RCC 7860 (cell line): Measurements from ENCODE around the gene PALLD.
A peak's percentile ranks its signal among the peaks of the same experiment; 100 is the strongest.

ENCODE experiments used
- DNase-seq: peaks from one replicate; pipeline ENCODE4 v3.0.0-alpha.2; 2015; ENCODE audit warnings: low spot score
- FAIRE-seq: peaks from 2 replicates; lab custom pipeline; 2012; peaks lifted over from hg19 to GRCh38; lab: Jason Lieb, UNC

The PALLD gene

DNA sequence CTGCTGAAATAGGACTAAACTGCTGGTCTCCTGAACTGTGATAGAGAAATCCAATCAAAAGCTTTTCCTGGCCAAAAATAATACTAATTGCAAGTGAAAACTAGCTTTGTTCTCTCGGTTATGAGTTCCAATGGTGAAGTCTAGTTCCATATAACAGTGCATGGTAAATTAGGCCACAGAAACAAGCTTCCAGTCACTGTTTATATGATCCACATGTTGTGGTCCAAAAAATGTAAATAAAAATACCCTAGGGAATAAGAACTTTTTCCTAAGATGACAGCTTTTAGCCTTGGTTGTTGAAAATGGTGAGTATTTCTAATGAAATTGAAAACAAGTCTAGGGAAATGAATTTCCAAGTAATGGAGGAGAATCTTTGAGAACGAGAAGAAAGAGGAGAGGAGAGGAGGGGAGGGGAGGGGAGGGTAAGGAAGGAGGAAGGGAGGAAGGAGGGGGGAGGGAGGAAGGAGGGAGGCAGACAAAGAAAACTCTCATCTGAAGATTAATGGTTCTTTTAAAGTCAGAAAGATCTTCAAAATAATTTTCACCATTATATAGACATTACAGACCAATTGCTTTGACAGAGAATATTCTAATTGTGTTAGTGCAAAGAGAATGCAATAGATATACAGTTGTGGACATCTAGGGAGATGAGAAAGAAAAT is 26.1 kb downstream of the PALLD start:
- DNase-seq (no peak), FAIRE-seq (no peak)

DNA sequence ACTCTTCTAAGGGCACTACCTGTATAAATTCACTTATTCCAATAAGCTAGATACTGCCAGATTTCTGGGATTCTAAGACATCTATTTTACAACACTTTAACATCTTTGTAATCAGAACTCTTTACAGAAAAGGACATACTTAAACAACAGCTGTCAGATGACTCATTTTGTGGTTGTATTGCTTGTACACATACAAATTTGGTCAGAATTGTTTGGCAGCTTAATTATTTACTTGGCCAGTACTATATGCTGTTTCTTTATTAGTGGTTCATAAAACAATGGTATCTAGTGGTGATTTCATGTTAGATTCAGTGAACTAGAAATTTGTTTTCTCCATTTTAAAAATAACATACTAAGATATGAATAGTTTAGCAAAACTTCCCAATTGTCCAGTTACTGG is 27.2 kb downstream of the PALLD start:
- DNase-seq = peak; percentile 53
- peak; percentile 27 for FAIRE-seq

DNA sequence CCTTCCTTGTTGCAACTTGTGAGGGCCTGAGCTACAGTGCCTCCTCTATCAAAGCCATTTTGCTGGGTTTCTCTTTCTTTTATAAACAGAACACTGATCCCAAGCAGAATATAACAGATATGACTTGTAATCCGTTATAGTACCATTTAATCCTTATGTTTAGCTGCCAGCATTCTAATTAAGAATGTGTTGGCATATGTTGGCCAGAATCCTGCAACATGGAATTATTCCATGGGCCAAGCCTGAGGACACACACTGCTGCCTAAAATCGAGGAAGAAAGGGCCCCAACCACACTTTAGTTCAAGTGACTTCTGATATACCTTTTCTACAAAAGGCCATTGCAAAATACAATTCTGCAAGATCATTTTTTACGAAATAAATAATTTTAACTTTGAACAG is 28.0 kb downstream of the PALLD start:
- no peak for DNase-seq
- FAIRE-seq = no peak

DNA sequence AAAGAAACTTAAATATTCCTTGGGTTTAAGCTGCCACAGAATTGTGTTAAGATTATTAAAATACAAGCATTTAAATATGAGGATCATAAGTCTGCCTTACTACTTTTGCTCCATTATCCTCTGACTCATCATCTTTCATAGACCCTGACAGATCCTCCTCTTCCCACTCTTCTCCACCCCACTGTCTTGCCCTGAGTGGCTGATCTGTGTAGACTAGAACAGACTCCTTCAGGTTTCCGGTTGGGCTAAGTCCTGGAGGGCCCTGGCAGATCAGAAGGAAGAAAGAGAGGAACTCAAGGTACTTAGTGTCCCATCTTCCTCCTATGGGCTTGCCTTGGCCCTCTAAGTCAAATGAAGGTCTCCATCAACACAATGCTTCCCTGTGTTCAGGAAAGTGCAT is 30.7 kb downstream of the PALLD start:
- DNase-seq (peak; percentile 52), FAIRE-seq (no peak)

DNA sequence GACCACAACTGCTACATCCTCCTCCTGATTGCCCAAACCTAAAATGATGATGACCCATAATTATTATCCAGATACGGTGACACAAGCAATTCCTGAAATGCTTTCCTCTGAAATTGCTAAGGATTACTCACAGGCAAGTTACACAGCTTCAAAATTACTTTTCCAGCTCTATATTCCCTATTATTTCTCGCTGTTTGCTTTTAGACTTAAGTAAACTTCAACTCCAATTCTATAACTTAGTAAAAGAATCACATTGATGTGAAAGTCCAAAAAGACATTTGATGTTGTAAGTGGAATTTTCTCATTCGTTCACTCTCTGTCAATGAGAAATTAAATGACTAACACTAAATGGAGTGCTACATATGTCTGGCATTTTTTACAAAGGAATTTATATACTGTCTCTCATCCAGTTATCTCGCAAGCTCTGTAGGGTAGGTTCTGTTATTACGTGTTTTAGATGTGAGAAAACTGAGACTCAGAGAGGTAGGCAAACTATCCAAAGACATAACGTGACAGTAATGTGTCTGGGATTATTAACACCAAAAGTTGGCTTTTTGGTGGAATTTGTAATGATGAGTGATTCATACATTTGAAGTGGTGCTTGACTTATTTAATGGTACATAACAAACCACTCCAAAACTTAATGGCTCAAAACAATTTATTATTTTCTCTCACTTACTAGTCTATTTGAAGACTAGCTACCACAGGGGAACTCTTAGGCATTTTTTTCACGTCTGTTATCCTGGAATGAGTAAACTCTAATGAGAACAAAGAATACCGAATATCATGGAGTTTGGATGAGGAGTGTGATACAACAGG is 31.5 kb downstream of the PALLD start:
- FAIRE-seq = peak; percentile 87
- peak; percentile 92 for DNase-seq

DNA sequence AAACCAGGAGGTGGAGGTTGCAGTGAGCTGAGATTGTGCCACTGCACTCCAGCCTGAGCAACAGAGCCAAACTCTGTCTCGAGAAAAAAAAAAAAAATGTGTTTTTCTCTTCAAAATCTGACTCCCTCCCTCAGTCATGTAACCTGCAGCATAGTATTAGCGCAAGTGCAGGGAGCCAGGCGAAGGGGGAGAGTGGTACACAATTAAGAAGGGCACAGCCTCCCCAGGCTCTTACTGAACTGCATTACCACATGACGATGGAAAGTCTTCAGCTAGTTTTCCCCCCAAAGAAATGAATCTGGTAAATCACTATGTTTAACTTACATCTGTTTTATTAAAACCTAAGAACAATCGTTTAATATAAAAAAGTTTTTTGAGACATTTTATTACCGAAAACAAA is 32.4 kb downstream of the PALLD start:
- DNase-seq (no peak), FAIRE-seq (no peak)

DNA sequence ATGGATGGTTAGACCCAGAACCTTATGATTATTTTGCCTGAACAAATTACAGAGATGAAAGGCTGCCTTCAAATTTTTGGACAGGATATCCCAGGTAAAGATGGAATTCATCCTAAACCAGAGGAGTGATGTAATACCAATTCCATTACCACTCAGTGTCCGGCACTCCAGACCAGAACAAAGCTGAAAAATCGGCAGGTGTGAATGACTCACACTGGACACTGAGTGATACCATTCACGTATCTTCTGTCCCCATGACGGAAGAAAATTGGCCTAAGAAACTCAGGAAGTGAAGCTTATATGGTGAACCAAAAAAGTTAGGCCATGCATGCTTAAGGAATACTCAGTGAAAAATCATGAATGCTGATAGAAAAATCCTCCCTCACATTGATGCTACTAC is 34.5 kb downstream of the PALLD start:
- DNase-seq (no peak), FAIRE-seq (no peak)

DNA sequence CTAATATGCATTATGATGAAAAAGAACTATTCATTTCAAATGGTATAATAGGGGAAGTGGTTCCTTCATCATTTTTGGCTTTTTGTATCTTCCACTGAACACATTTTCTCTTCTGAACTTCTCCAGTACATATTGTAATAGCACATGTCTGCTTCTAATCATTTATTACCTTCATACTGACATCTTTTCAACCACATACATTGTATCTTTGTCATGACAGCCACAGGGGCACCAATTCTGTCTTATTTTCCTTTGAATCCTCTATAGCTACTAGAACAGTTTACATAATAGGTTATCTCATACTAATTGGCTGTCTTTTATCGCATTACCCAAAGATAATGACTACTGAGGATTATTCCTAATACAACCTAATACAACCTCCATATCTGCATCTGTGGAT is 37.7 kb downstream of the PALLD start:
- FAIRE-seq = no peak
- no peak for DNase-seq

DNA sequence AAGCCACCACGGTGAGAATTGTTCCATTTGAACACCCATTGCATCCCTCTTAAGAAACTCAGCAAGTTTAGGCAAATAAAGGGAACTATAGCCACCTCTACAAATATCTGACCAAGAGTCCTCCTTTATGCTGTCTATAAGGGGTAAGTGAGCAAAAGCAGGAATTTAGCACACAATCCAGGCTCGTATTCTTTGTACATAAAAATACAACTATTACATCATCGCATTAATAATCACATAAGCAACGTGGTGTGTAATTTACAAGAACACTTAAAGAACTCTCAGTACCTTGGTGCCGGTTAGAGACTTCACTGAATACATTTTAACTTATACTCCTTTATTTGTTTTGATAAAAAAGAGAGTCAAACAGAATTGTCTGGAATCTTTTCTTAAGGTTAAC is 38.8 kb downstream of the PALLD start:
- DNase-seq = no peak
- FAIRE-seq = no peak

DNA sequence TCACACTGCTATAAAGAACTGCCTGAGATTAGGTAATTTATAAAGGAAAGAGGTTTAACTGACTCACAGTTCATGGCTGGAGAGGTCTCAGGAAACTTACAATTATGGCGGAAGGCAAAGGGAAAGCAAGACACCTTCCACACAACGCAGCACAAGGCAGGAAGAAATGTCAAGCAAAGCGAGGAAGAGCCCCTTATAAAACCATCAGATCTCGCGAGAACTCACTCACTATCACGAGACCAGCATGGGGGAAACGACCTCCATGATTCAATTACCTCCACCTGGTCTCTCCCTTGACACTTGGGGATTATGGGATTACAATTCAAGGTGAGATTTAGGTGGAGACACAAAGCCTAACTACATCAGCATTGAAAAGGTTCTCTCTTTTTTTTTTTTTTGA is 39.6 kb downstream of the PALLD start:
- FAIRE-seq = no peak
- no peak for DNase-seq

DNA sequence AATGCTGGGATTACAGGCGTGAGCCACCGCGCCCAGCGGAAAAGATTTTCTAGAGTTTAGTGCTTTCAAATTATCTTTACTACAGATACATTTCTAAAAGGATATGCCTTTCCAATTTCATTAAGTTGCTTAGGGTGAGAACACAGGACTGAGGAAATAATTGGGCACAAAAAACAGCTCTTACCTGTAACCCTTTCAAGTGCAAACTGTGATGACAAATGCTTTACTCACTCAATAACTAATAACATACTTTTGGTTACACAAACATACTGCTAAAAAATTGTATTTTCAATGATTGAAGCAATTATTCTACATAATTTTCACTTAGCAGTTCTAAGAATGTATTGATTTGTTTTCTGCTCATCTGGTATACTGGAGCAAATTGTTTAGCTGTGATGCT is 40.2 kb downstream of the PALLD start:
- no peak for FAIRE-seq
- DNase-seq = no peak

DNA sequence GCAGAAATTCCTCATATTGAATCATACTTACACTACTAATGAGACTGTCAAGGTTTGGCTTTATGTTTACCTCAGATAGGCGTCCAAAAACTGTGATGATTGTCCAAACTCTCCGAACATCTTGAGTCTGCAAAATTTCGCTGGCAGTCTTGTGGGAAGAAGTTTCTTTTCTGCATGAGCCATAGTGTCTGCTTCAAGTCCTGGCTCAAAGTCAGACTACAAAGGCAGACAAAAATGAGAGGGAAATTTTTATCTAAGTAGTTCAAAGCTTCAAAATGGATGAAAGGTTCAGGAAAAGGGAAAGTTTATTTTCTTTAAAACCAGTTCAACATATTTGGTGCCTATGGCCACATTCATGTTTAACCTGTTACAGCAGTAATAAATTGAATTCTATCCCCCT is 40.7 kb downstream of the PALLD start:
- DNase-seq (no peak), FAIRE-seq (no peak)

DNA sequence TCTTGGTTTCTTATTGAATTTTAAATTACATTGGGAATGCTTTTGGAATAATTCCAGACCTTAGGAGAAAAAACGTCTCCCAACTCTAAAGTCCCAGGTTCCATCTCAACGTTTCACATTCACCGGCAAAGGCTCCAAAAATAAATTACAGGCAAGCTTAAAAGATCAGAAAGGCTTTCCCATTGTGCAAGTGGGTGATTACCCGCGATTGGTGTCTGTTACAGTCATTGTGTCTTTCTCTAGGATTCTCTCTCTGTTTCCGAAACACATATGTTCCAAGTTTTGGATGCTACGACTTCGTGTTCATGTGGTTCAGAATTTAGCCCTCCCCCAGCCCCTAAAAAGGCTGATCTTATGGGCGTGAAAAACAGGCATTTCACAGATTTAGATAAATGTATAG is 41.8 kb downstream of the PALLD start:
- FAIRE-seq = no peak
- DNase-seq = no peak

DNA sequence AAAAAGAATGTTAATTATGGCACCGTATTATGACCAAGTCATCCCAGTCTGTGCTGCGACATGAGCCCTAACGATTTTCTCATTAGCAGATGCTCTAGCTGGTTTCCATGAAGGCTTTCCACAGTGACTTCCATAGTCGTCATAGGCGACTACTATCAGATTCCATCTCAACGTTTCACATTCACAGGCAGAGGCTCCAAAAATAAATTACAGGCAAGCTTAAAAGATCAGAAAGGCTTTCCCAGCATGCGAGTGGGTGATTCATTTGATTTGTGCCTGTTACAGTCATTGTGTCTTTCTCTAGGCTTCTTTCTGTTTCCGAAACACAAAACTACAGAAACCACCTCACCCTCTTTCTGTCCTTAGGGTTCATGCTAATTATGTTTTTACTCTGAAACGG is 43.2 kb downstream of the PALLD start:
- FAIRE-seq (no peak), DNase-seq (no peak)

DNA sequence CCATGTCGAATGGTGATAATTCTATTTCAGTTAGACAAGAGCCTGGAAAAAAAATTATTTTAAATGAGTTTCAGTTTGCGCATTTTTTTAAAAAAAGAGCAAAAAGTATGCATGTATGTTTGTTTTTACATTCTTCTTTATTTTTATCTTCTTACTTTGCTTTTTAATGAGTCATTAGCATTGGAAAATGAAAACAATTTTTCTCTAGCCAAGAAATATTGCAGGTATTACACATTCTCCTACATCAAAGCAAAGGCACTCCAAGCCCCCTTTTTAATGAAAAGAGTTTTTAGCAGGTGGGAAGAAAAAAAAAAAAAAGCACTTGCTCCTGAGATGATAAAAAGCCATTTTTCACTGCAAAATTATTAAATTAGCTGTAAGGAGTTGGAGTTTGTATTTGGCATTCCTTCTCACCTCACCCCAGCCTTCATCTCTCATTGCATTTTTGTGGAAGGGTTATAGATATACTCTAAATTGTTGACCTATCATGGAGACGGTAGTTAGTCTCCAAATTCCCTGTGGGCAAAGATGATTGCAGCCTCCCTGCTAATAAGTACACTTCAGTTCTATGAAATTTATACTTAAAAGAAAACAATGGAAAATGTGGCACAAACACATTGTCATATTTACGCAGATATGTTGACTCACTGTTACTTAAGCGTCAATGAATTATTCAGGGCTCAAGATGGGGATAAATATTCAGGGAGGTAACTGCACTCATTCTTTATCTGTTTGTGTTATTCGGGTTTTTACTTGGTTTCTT is 43.8 kb downstream of the PALLD start:
- DNase-seq = no peak
- FAIRE-seq = no peak

DNA sequence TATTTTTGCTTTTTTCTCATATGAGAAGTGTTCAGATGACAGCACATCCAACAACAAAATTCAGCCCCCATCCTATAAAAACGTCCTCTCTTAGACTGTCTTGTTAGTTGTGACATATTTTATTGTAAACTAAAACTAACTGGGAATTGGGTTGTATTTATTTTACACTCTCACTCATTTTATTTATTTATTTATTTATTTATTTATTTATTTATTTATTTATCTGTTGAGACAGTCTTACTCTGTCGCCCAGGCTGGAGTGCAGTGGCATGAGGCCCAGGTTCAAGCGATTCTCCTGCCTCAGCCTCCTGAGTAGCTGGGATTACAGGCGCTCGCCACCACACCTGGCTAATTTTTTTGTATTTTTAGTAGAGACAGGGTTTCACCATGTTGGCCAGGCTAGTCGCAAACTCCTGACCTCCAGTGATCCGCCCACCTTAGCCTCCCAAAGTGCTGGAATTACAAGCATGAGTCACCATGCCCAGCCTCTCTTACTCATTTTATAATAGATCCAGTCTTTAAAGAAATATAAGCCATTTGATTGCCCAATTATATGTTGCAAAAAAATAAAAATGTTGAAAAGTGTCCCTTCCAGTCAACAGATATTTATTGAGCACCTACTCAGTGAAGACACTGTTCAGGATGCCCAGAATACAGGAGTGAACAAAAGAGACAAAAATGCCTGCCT is 44.6 kb downstream of the PALLD start:
- DNase-seq (peak; percentile 27), FAIRE-seq (peak; percentile 54)

DNA sequence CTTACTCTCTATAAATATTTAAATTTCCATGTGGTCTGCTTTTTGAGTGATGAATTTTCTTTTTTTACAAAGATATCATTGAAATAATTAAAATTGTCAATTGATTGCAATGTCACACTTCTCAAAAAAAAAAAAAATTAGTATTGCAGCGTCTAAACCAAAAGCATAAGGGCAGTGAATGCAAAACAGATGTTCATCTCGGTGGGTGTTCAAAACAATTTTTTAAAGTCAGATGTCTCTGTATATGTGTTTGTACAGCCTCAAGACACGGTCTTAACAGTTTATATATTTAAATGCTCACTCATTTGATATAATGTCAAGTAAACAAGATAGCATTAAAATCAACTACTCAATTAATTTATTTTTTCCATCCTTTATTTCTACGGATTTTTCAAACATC is 52.3 kb downstream of the PALLD start:
- DNase-seq (no peak), FAIRE-seq (no peak)

DNA sequence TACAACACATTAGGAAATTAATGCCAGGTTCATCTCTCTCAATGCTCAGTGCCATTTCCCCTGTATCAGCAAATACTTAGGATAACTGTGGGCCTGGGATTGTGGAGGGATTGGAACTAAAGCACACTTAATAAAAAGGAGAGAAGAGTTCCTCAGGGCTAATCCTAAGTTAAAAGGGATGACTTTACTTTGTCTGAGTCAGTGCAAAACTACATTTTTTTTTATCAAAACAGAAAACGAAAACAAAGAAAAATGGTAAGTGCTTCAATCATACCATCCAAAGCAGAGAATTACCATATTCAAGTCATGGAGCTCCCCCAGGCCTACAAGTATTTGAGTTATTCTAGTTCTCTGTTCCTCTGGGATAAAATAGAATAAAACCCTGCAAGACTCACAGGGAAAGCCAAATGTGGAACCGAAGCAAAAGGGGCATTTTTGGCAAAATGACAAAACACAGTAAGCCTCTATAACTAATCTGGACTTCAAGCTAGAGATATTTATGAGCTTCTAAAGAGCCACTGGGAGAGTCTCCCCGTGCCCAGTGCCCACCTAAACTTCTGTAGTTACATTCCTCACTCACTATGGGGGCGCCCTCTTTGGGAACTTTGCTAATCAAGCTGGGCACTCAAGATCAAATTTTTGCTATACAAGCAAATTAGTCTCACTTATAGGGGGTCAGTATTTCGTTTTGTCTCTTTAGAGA is 53.4 kb downstream of the PALLD start:
- DNase-seq = no peak
- FAIRE-seq = no peak

DNA sequence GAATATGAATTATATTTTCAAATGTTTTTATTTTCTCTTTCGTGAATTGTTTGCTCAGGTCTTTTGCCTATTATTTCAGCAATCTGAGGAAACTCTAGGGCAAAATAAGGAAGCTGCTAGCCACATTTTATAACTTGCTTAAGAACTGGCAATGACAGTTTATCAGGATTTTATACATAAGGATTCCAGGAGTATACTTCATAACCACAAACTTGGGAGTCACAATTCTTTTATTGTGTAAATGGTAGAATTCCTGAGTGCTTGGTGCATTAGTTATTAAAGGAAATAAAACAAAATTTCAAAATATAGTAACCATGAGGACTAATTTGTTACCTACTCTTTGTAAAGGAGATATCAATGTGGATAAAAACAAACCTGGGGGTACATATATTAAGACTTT is 54.4 kb downstream of the PALLD start:
- FAIRE-seq (peak; percentile 76), DNase-seq (peak; percentile 81)

DNA sequence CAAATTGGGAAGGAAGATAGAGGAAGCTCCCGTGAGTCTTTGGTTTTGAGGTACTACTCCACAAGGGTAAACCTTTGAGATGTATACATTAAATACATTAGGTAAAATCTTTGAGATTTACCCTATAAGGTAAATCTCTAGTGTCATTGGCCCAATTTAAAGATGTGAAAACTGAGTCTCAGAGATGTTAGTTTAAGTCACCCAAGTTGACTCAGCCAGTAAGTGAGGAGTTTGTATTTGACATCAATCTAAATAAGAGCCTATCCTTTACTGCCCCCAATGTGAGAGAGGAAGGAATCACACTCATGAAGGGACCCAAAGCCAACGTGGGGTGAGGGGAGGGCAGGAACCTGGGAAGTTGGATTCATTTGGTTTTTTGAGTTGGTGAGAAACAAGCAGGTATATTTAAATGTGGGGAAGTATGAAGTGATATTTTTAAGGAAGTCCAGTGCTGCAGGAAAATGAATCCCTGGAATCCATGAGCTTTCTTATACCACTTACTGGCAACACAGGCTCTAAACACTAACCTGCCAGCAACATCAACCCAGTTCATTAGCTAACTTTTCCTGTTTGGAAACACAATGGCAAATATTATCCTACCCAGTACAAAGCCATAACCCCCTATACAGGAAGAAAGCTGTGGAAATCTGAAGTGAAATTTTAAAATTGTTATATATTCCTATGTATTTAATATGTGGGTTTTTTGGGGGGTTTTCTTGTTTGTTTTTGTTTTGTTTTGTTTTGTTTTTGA is 55.3 kb downstream of the PALLD start:
- no peak for FAIRE-seq
- DNase-seq = peak; percentile 41
